CD4-positive, CD25-positive, alpha-beta regulatory T cell (primary cell): Measurements from ENCODE around the gene TPRG1. TPM values are rescaled to one million over a fixed set of nuclear protein-coding genes. Genes with fewer than 3 reads are reported as not detected.
A peak's percentile ranks its signal among the peaks of the same experiment; 100 is the strongest.

ENCODE experiments used
- ATAC-seq, 2 donors: fragments of 150-1000 bp; cut with Tn5 transposase; one replicate each; pipeline ENCODE4 v1.10.0; 2021; ENCODE audit warnings: low read depth in 2 of 2, moderate number of reproducible peaks in 2 of 2, moderate library complexity in 1 of 2
- DNase-seq, 3 donors: peaks; one replicate each; pipeline versions ENCODE4 v3.0.0 to v3.0.0-alpha.2; 2012 to 2022; ENCODE audit warnings: mixed read lengths in 1 of 3
- H3K27ac ChIP-seq: one replicate; pipeline ENCODE4 v1.7.0; 2013; ENCODE audit warnings: mild to moderate bottlenecking, low read length; ENCODE audit not compliant: insufficient read depth, poor library complexity, severe bottlenecking
- H3K27me3 ChIP-seq: one replicate; pipeline ENCODE4 v1.7.0; 2013; ENCODE audit warnings: low read length; ENCODE audit not compliant: control insufficient read depth, insufficient read depth
- H3K36me3 ChIP-seq: one replicate; pipeline ENCODE4 v1.7.0; 2013; ENCODE audit warnings: mild to moderate bottlenecking, low read length, moderate library complexity; ENCODE audit not compliant: control insufficient read depth, insufficient read depth
- H3K4me1 ChIP-seq: 2 replicates; pipeline ENCODE4 v1.7.0; 2013; ENCODE audit warnings: mild to moderate bottlenecking, low read length; ENCODE audit not compliant: insufficient read depth, control insufficient read depth, poor library complexity, severe bottlenecking
- H3K4me3 ChIP-seq: one replicate; pipeline ENCODE4 v1.7.0; 2013; ENCODE audit warnings: low read depth, mild to moderate bottlenecking, low read length, moderate library complexity
- H3K9me3 ChIP-seq, 2 experiments: 1 replicate in 1 of 2; 2 replicates in 1 of 2; pipeline ENCODE4 v1.7.0; 2013; ENCODE audit warnings: low read length in 2 of 2, mild to moderate bottlenecking in 1 of 2, moderate library complexity in 1 of 2; ENCODE audit not compliant: control insufficient read depth in 2 of 2
- H3K27ac Mint-ChIP-seq, 3 donors: one replicate each; pipeline ENCODE4 v1.8.0; 2020 to 2022; ENCODE audit warnings: mild to moderate bottlenecking in 3 of 3, mixed read lengths in 3 of 3, moderate library complexity in 2 of 3
- H3K27me3 Mint-ChIP-seq: one replicate; pipeline ENCODE4 v1.8.0; 2022; ENCODE audit warnings: mild to moderate bottlenecking, mixed read lengths
- H3K36me3 Mint-ChIP-seq: one replicate; pipeline ENCODE4 v1.8.0; 2020; ENCODE audit warnings: mixed read lengths
- H3K4me1 Mint-ChIP-seq, 4 donors: one replicate each; pipeline ENCODE4 v1.8.0; 2020 to 2022; ENCODE audit warnings: mixed read lengths in 4 of 4, mild to moderate bottlenecking in 1 of 4
- H3K4me3 Mint-ChIP-seq, 4 donors: one replicate each; pipeline ENCODE4 v1.8.0; 2020 to 2022; ENCODE audit warnings: mild to moderate bottlenecking in 4 of 4, mixed read lengths in 4 of 4, moderate library complexity in 3 of 4
- H3K9me3 Mint-ChIP-seq, 7 donors: one replicate each; pipeline ENCODE4 v1.8.0; 2020 to 2022; ENCODE audit warnings: mixed read lengths in 7 of 7, mild to moderate bottlenecking in 3 of 7, moderate library complexity in 2 of 7
- polyA plus RNA-seq, 4 donors: library from polyadenylated mRNA; unstranded; fragments of 300-500 nt; fragmentation: Illumina TruSeq; gene quantifications; one replicate each; pipeline ENCODE4 v1.2.3, GENCODE V29; 2021
- total RNA-seq: library from RNA; stranded (reverse); gene quantifications from one replicate; pipeline ENCODE4 v1.2.3, GENCODE V29; 2022

The TPRG1 gene
- total and polyA plus RNA-seq, 5 donors from 2014 or later = 1.5 to 10.8 (median 3.8) TPM

- Mint-ChIP-seq H3K4me3 (no peak overlapping the region), H3K36me3 (no peaks in the 10 kb centered on the region), H3K27ac (peak overlapping the region in 1 of 3 donors; percentile 31), H3K4me1 (peaks cover 11 to 14% (median 11%) of the 10 kb centered on the region in 4 donors), H3K9me3 (no peaks in the 10 kb centered on the region), H3K27me3 (no peaks in the 10 kb centered on the region)
- DNase-seq = no peak
- ATAC-seq = no peak
- no peaks in the 10 kb centered on the region for H3K9me3 ChIP-seq
- no peaks in the 10 kb centered on the region for H3K27me3 ChIP-seq
- no peak overlapping the region for H3K4me3 ChIP-seq
- H3K4me1 ChIP-seq = peaks cover 8% of the 10 kb centered on the region
- no peak overlapping the region for H3K27ac ChIP-seq
- H3K36me3 ChIP-seq = no peaks in the 10 kb centered on the region
Measured at GRCh38 chr3:189167027-189167766, 4.6 kb upstream of the TPRG1 start.

- H3K4me3 ChIP-seq = no peak overlapping the region
- Mint-ChIP-seq H3K4me1 (peaks cover 18 to 23% (median 22%) of the 10 kb centered on the region in 4 donors), H3K4me3 (no peak overlapping the region), H3K27me3 (no peaks in the 10 kb centered on the region), H3K36me3 (no peaks in the 10 kb centered on the region), H3K9me3 (no peaks in the 10 kb centered on the region), H3K27ac (no peak overlapping the region)
- H3K36me3 ChIP-seq = no peaks in the 10 kb centered on the region
- H3K4me1 ChIP-seq = peaks cover 12% of the 10 kb centered on the region
- H3K9me3 ChIP-seq = no peaks in the 10 kb centered on the region
- no peak for DNase-seq
- no peak for ATAC-seq
- H3K27me3 ChIP-seq = no peaks in the 10 kb centered on the region
- no peak overlapping the region for H3K27ac ChIP-seq
Measured at GRCh38 chr3:189168711-189169110, 3.1 kb upstream of the TPRG1 start.

GRCh38 chr3:189169728-189170127 is 2.0 kb upstream of the TPRG1 start:
- no peak for ATAC-seq
- no peaks in the 10 kb centered on the region for H3K36me3 ChIP-seq
- peaks cover 12% of the 10 kb centered on the region for H3K4me1 ChIP-seq
- H3K9me3 Mint-ChIP-seq = no peaks in the 10 kb centered on the region
- H3K9me3 ChIP-seq = no peaks in the 10 kb centered on the region
- H3K27ac ChIP-seq = no peak overlapping the region
- DNase-seq = no peak
- H3K36me3 Mint-ChIP-seq = no peaks in the 10 kb centered on the region
- H3K4me3 ChIP-seq = no peak overlapping the region
- H3K27me3 ChIP-seq = no peaks in the 10 kb centered on the region
- H3K4me3 Mint-ChIP-seq = no peak overlapping the region
- peaks cover 18 to 23% (median 22%) of the 10 kb centered on the region in 4 donors for H3K4me1 Mint-ChIP-seq
- no peaks in the 10 kb centered on the region for H3K27me3 Mint-ChIP-seq
- H3K27ac Mint-ChIP-seq = no peak overlapping the region

GRCh38 chr3:189170559-189170958 is 1.2 kb upstream of the TPRG1 start:
- Mint-ChIP-seq H3K4me1 (peaks cover 18 to 23% (median 22%) of the 10 kb centered on the region in 4 donors), H3K36me3 (no peaks in the 10 kb centered on the region), H3K9me3 (no peaks in the 10 kb centered on the region), H3K27me3 (no peaks in the 10 kb centered on the region), H3K27ac (no peak overlapping the region), H3K4me3 (no peak overlapping the region)
- H3K27ac ChIP-seq = no peak overlapping the region
- peaks cover 12% of the 10 kb centered on the region for H3K4me1 ChIP-seq
- H3K36me3 ChIP-seq = no peaks in the 10 kb centered on the region
- H3K9me3 ChIP-seq = no peaks in the 10 kb centered on the region
- no peaks in the 10 kb centered on the region for H3K27me3 ChIP-seq
- H3K4me3 ChIP-seq = no peak overlapping the region
- ATAC-seq (no peak), DNase-seq (no peak)

- Mint-ChIP-seq H3K27me3 (no peaks in the 10 kb centered on the region), H3K27ac (peak overlapping the region; percentile 28 to 59 (median 48)), H3K4me3 (peak overlapping the region; percentile 3 to 35 (median 20)), H3K4me1 (peaks cover 18 to 22% (median 21%) of the 10 kb centered on the region in 4 donors), H3K9me3 (peaks cover 0 to 4% (median 0%) of the 10 kb centered on the region in 7 donors), H3K36me3 (no peaks in the 10 kb centered on the region)
- DNase-seq = peak in 2 of 3 donors; percentile 23 to 32
- peak in 1 of 2 donors; percentile 35 for ATAC-seq
- H3K9me3 ChIP-seq = no peaks in the 10 kb centered on the region
- H3K4me3 ChIP-seq = peak overlapping the region; percentile 9
- H3K4me1 ChIP-seq = peaks cover 12% of the 10 kb centered on the region
- H3K27ac ChIP-seq = peak overlapping the region; percentile 27
- no peaks in the 10 kb centered on the region for H3K27me3 ChIP-seq
- no peaks in the 10 kb centered on the region for H3K36me3 ChIP-seq
Measured at GRCh38 chr3:189172668-189173419, 1.1 kb downstream of the TPRG1 start.

GRCh38 chr3:189184566-189184965 is 12.8 kb downstream of the TPRG1 start:
- H3K4me1 Mint-ChIP-seq = no peaks in the 10 kb centered on the region
- H3K36me3 Mint-ChIP-seq = no peaks in the 10 kb centered on the region
- DNase-seq = no peak
- Histone ChIP-seq H3K4me1 (no peaks in the 10 kb centered on the region), H3K36me3 (no peaks in the 10 kb centered on the region), H3K4me3 (no peak overlapping the region), H3K27ac (no peak overlapping the region), H3K27me3 (peaks cover under 1% of the 10 kb centered on the region), H3K9me3 (peaks cover 0 to 4% of the 10 kb centered on the region in 2 experiments)
- no peak overlapping the region for H3K4me3 Mint-ChIP-seq
- peaks cover 6% of the 10 kb centered on the region for H3K27me3 Mint-ChIP-seq
- ATAC-seq = no peak
- H3K9me3 Mint-ChIP-seq = peaks cover 0 to 32% (median 8%) of the 10 kb centered on the region in 7 donors
- no peak overlapping the region for H3K27ac Mint-ChIP-seq

- no peak overlapping the region for H3K27ac ChIP-seq
- Mint-ChIP-seq H3K4me3 (no peak overlapping the region), H3K9me3 (peaks cover 0 to 29% (median 6%) of the 10 kb centered on the region in 7 donors), H3K4me1 (no peaks in the 10 kb centered on the region), H3K27me3 (peaks cover 6% of the 10 kb centered on the region), H3K36me3 (no peaks in the 10 kb centered on the region), H3K27ac (no peak overlapping the region)
- no peak for DNase-seq
- no peaks in the 10 kb centered on the region for H3K36me3 ChIP-seq
- H3K4me3 ChIP-seq = no peak overlapping the region
- no peak for ATAC-seq
- H3K9me3 ChIP-seq = peaks cover 2 to 4% of the 10 kb centered on the region in 2 experiments
- no peaks in the 10 kb centered on the region for H3K4me1 ChIP-seq
- peaks cover 1% of the 10 kb centered on the region for H3K27me3 ChIP-seq
Measured at GRCh38 chr3:189186101-189186500, 14.3 kb downstream of the TPRG1 start.
